Heart left ventricle (tissue), 16 donors: ENCODE data around the gene C1QTNF4. TPM values are rescaled to one million over a fixed set of nuclear protein-coding genes. Genes with fewer than 3 reads are reported as not detected.
"Not testable (repeated sequence)": the region's sequence is repeated elsewhere in the genome, so short reads cannot be mapped to it uniquely, and the experiment has no call there.

Experiments used
- ATAC-seq, 4 donors: fragments of 200-7000 bp; cut with Tn5 transposase; one replicate each; pipeline ENCODE4 v1.9.1; 2020 to 2022; ENCODE audit warnings: moderate library complexity in 4 of 4, mild to moderate bottlenecking in 3 of 4, moderate number of reproducible peaks in 1 of 4
- DNase-seq, 5 donors: peaks; one replicate each; pipeline ENCODE4 v3.0.0-alpha.2; 2020
- H3K27ac ChIP-seq, 12 donors: fragments of 200-600 bp; sonication (generic) in 4 of 12; one replicate each; pipeline versions ENCODE4 v1.5.0 to v1.8.0; 2016 to 2022; ENCODE audit warnings: mild to moderate bottlenecking in 2 of 12
- H3K27me3 ChIP-seq, 9 donors: fragments of 200-600 bp; sonication (generic) in 2 of 9; one replicate each; pipeline versions ENCODE4 v1.5.1 to v1.8.0; 2016 to 2022; ENCODE audit warnings: mild to moderate bottlenecking in 3 of 9
- H3K36me3 ChIP-seq, 9 donors: fragments of 200-600 bp; sonication (generic) in 2 of 9; one replicate each; pipeline versions ENCODE4 v1.5.0 to v1.8.0; 2018 to 2022; ENCODE audit warnings: mild to moderate bottlenecking in 2 of 9
- H3K4me1 ChIP-seq, 12 donors: fragments of 200-600 bp; sonication (generic) in 4 of 12; one replicate each; pipeline versions ENCODE4 v1.5.0 to v1.8.0; 2016 to 2022; ENCODE audit warnings: mild to moderate bottlenecking in 3 of 12
- H3K4me3 ChIP-seq, 12 donors: fragments of 200-600 bp; sonication (generic) in 4 of 12; one replicate each; pipeline versions ENCODE4 v1.5.0 to v1.8.0; 2017 to 2022; ENCODE audit warnings: mild to moderate bottlenecking in 9 of 12, moderate library complexity in 4 of 12
- H3K9me3 ChIP-seq, 12 donors: fragments of 200-600 bp; sonication (generic) in 4 of 12; one replicate each; pipeline versions ENCODE4 v1.5.0 to v1.8.0; 2016 to 2022; ENCODE audit warnings: mild to moderate bottlenecking in 1 of 12
- POLR2A ChIP-seq, 2 donors: fragments of 450-650 bp; IDR thresholded peaks; one replicate each; pipeline ENCODE4 v1.6.1; 2017; ENCODE audit warnings: antibody characterized with exemption in 2 of 2, mild to moderate bottlenecking in 2 of 2, moderate library complexity in 2 of 2
- WGBS, 4 donors: extraction: QIAGEN DNeasy Blood & Tissue Kit in 2 of 4; methylation state at CpG; one replicate each; pipeline versions ENCODE4 v1.1.5 to v1.1.7; 2013 to 2018; 5-methylcytosine and 5-hydroxymethylcytosine counted together
- intact Hi-C, 10 donors: fragments of 100-400 bp; cut with DNase I; formaldehyde crosslinking; loops; one replicate each; pipeline versions ENCODE4 v1.11.1 to v1.14.2; 2022
- long read RNA-seq, 3 donors: library from polyadenylated mRNA; unstranded; transcript quantifications; one replicate each; pipeline ENCODE4 v2.0.0, GENCODE V29; 2020 to 2021
- polyA plus RNA-seq, 2 donors: library from polyadenylated mRNA; stranded (reverse); fragments of 200-250 nt; gene quantifications; one replicate each; pipeline ENCODE4 v1.2.3, GENCODE V29; 2013
- total RNA-seq, 9 donors: library from RNA; depleted of rRNA in 2 of 9; stranded (reverse); fragments of >200 nt in 2 of 9; fragmentation: NEBNext Ultra II Directional in 3 of 9; extraction: Animal tissue kit (Norgen Biotek cat#: 25700) in 3 of 9; gene quantifications; one replicate each; pipeline versions ENCODE4 v1.1.0 to v1.2.4, GENCODE V29; 2016 to 2023
- TF ChIP-seq, protein P1 (sequence below), 12 donors: fragments of 200-600 bp; sonication (generic) in 4 of 12; IDR thresholded peaks; one replicate each; pipeline versions ENCODE4 v1.5.0 to v1.8.0; 2018 to 2022; ENCODE audit warnings: antibody characterized with exemption in 12 of 12, mild to moderate bottlenecking in 5 of 12
- donor health status: ischemic (EF 13 %, LVEDD 7.1; RV severe dilation, severe dysfunction).
- donor health status: healthy with polysubstance abuse.
- donor health status: DM: no; HTN: yes; CAD: no.
- donor health status: DM: no; HTN: no; CAD: no.
- donor health status: ischemic (EF 25% LVEDD 6.9; RV normal size, moderate dysfunction).
- donor health status: ischemic (EF 25% LVEDD 5.7; RV mildly dilated, moderate dysfunction).
- donor health status: healthy.
- donor health status: DM: yes; HTN: yes; CAD: no.
- donor health status: ischemic (EF 35%, LVEDD 5.7; RV mildly dilated, moderate dysfunction).
- donor health status: nonischemic (EF 11% LVEDD 7.7; RV severe dilation, severe dysfunction).
- donor health status: DM: yes; HTN: yes; CAD: no.
- donor health status: PGD.
- donor health status: ischemic (EF 29% LVEDD 5.4; RV normal size, mild dysfunction).
- donor health status: nonischemic (EF 23%, LVEDD 6.1; RV moderate dilation, normal function).

The C1QTNF4 gene
- 1 to 10 TPM in 2 of 9 donors, under 1 TPM in 6, not detected in 1; 0.23 to 1.5 (median 0.67) TPM for total RNA-seq
- polyA plus RNA-seq, result under 1 TPM; 0.64 to 0.91 TPM
- long read RNA-seq, donor 1, result 0 reads
- long read RNA-seq, donor 2, result 0 reads
- long read RNA-seq, donor 3, result 0 reads

DNA sequence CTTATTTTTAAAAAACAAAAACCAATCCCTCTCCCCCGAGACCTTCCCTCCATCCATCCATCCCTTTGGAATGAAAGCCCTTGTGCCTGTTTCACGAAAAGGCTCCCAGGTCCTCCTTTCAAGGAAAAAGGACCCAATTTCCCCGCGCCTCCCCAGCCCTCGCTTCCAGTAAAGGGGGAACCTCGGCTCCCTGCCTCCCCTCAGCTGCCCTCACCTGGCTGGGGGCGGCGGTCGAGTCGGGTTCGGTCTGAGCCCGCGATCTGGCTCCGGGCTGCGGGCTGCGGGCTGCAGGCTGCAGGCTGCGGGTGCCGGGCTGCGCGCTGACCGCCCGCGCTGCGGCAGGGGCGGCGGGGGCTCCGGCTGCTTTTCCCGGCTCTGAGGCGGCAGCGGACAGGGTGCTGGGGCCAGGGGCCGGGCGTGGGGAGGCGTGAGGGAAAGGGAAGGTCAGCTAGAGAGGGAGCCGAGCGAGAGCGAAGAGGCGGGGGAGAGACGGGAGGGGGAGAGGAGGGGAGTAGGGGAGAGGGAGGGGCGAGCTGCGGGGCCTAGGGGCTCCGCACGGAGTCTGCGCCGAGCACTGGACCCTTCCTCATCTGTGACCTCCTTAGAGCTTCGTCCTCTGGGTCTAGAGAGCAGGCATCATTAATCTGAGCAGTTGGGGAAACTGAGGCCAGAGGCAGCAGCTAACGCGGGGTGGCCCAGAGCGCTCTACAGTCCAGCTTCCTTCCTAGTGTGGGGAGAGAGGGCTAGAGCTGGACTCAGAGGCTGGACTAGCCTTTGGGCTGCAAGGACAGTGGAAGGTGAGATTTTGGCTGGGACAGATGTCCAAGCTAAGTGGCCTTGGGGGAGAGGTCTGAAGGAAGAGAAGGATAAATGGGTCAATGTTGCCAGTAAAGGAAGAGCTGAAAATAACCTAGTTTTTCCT lies at the start of gene C1QTNF4:
TSS of gene C1QTNF4 (minus strand) at position 478 of the 922 bp plus-strand sequence. CDS start 3,601 bp downstream, outside the sequence.
- H3K36me3 ChIP-seq, result no peaks in the 10 kb centered on the region
- ATAC-seq (no peak), DNase-seq (no peak)
- no peak for TF ChIP-seq POLR2A (IDR thresholded peaks at IDR 0.05)
- TF ChIP-seq, protein P1, sequence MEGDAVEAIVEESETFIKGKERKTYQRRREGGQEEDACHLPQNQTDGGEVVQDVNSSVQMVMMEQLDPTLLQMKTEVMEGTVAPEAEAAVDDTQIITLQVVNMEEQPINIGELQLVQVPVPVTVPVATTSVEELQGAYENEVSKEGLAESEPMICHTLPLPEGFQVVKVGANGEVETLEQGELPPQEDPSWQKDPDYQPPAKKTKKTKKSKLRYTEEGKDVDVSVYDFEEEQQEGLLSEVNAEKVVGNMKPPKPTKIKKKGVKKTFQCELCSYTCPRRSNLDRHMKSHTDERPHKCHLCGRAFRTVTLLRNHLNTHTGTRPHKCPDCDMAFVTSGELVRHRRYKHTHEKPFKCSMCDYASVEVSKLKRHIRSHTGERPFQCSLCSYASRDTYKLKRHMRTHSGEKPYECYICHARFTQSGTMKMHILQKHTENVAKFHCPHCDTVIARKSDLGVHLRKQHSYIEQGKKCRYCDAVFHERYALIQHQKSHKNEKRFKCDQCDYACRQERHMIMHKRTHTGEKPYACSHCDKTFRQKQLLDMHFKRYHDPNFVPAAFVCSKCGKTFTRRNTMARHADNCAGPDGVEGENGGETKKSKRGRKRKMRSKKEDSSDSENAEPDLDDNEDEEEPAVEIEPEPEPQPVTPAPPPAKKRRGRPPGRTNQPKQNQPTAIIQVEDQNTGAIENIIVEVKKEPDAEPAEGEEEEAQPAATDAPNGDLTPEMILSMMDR (IDR thresholded peaks at IDR 0.05), result no peak
- no peaks in the 10 kb centered on the region for H3K9me3 ChIP-seq
- WGBS, 4 donors, result 3 to 7% (median 5%) methylated on average over 26 to 48 of the region's 48 CpGs
- intact Hi-C loops, result no loop called here
- no peak within 1 kb of the TSS for H3K27ac ChIP-seq
- peak within 1 kb of the TSS in 7 of 12 donors; percentile 12 to 44 (median 35) for H3K4me3 ChIP-seq
- peaks cover 0 to 30% (median 6%) of the 10 kb centered on the region in 12 donors for H3K4me1 ChIP-seq
- peaks cover 0 to 46% (median 28%) of the 10 kb centered on the region in 9 donors for H3K27me3 ChIP-seq

DNA sequence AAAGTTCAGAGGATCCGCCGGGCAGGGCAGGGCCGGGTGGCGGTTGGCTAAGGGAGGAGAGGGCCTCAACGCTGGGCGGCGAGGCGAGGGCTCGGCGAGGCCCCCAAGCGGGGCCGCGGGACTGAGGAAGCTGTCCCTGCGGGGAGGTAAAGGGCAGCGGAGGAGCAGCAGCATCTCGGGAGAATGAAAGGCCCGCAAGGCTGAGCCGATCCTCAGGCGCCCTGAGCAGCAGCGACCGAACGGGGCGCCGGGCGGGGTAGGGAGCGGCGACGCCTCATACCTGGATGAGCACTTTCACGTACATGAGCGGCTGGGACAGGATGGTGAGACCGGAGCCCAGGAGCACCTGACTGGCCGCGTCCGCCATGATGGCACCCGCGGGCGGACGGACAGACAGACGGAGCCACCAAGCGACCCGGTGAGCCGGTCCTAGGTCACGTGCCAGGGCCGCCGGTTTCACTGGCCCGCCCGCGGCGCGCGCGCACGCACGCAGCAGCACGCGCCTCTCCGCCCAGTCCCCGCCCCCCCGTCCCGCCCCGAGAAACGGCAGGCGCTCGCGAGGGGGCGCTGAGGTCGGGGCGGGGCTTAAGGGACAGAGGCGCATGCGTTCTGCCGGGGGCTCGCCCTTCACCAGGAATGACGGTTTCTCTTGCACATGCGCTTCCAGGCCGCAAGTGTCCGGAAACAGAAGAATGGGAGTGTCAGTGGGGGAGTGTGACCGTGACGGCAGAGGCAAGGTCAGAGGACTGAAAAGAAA lies 48.1 kb upstream of the C1QTNF4 start, which contains the start of gene MTCH2:
TSS of gene MTCH2 (minus strand) at position 461 of the 757 bp plus-strand sequence. CDS start at position 367, 94 bp downstream.
- ATAC-seq (peak; percentile 97 to 98 (median 98)), DNase-seq (peak; percentile 96 to 97 (median 97))
- no peaks in the 10 kb centered on the region for H3K9me3 ChIP-seq
- peak in 1 of 2 donors; percentile 65 for TF ChIP-seq POLR2A (IDR thresholded peaks at IDR 0.05)
- TF ChIP-seq, protein P1 (IDR thresholded peaks at IDR 0.05), result peak; percentile 5 to 68 (median 44)
- intact Hi-C loops, result loop anchor here in 7 of 10 donors (5.0 to 10.0 kb wide), 7 partner anchors 70 to 213 kb away; partner anchors contain the start of genes FNBP4 (in 3 of the 7), AGBL2 (in 2 of the 7) and NUP160 (in 2 of the 7)
- H3K36me3 ChIP-seq, result peaks cover 0 to 26% (median 22%) of the 10 kb centered on the region in 9 donors
- WGBS, 4 donors, result 1% methylated on average over 33 to 78 of the region's 78 CpGs
- H3K27me3 ChIP-seq, result no peaks in the 10 kb centered on the region
- peak within 1 kb of the TSS; percentile 57 to 94 (median 80) for H3K4me3 ChIP-seq
- H3K27ac ChIP-seq, result peak within 1 kb of the TSS; percentile 49 to 97 (median 90)
- H3K4me1 ChIP-seq, result peaks cover 0 to 20% (median 14%) of the 10 kb centered on the region in 12 donors

DNA sequence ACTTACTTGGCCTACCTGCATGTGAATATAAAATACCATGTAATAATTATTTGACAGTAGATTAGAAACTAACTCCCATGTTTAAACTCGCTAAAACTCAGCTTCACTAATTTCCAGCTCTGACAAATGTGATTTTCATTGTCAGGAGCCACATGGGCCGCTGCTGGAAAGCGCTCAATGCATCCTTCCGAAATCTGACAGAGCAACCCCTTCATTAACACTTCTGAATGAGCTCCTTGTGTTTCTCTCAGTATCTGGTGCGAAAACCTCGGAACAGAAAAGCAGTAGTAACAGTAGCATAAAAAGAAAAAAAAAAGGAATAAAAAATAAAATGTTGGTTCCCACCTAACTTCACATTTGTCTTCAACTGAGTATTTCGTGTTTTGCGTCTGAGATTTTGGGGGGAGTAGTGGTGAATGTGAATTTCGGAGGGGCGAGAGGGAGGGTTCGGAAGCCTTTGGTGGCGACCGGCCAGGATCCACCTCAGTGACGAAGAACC lies 47.4 kb upstream of the C1QTNF4 start:
- ATAC-seq, result no peak
- no peak for DNase-seq
- WGBS, 4 donors, result 4 to 6% (median 6%) methylated on average over 13 to 14 of the region's 14 CpGs
- Histone ChIP-seq H3K9me3 (no peaks in the 10 kb centered on the region), H3K27me3 (no peaks in the 10 kb centered on the region), H3K4me3 (peak overlapping the region; percentile 57 to 94 (median 80)), H3K36me3 (peaks cover 0 to 32% (median 29%) of the 10 kb centered on the region in 9 donors), H3K27ac (peak overlapping the region in 11 of 12 donors; percentile 79 to 97 (median 90)), H3K4me1 (peaks cover 0 to 20% (median 14%) of the 10 kb centered on the region in 12 donors)
- TF ChIP-seq, protein P1 (IDR thresholded peaks at IDR 0.05), result no peak
- TF ChIP-seq POLR2A (IDR thresholded peaks at IDR 0.05), result no peak
- intact Hi-C loops, result loop anchor here in 7 of 10 donors (5.0 to 10.0 kb wide), 7 partner anchors 71 to 213 kb away; partner anchors contain the start of genes FNBP4 (in 3 of the 7), AGBL2 (in 2 of the 7) and NUP160 (in 2 of the 7)

DNA sequence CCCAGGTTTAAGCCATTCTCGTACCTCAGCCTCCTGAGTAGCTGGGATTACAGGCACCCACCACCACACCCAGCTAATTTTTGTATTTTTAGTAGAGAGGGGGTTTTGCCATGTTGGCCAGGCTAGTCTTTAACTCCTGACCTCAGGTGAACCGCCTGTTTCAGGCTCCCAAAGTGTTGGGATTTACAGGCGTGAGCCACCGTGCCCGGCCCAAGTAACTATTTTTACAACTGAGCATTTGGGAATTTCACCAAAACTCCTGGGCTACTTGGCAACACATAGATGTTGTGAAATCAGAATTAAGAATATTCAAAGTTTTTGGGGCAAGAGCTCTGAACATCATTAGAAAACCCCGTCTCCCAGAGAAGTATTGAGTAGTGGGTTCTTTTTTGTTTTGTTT lies 46.3 kb upstream of the C1QTNF4 start:
- Histone ChIP-seq H3K4me1 (peaks cover 0 to 20% (median 14%) of the 10 kb centered on the region in 12 donors), H3K36me3 (peaks cover 0 to 43% (median 38%) of the 10 kb centered on the region in 9 donors)
- not testable (repeated sequence) for ATAC-seq, DNase-seq, H3K9me3 ChIP-seq, H3K27me3 ChIP-seq, H3K4me3 ChIP-seq, H3K27ac ChIP-seq
- 64 to 82% (median 75%) methylated on average over 6 of the region's 6 CpGs for WGBS, 4 donors
- intact Hi-C loops, result loop anchor here in 7 of 10 donors (5.0 to 10.0 kb wide), 7 partner anchors 72 to 214 kb away; partner anchors contain the start of genes FNBP4 (in 3 of the 7), AGBL2 (in 2 of the 7) and NUP160 (in 2 of the 7)

DNA sequence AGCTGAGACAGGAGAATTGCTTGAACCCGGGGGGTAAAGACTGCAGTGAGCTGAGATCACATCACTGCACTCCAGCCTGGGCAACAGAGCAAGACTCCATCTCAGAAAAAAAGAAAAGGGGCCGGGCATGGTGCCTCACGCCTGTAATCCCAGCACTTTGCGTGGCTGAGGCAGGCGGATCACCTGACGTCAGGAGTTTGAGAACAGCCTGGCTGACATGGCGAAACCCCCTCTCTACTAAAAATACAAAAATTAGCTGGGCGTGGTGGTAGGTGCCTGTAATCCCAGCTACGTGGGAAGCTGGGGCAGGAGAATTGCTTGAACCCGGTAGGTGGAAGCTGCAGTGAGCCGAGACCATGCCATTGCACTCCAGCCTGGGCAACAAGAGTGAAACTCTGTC lies 42.1 kb upstream of the C1QTNF4 start:
- H3K27ac ChIP-seq, H3K4me3 ChIP-seq, intact Hi-C loops, ATAC-seq, H3K27me3 ChIP-seq, DNase-seq, H3K9me3 ChIP-seq: not testable (repeated sequence)
- WGBS, 4 donors, result 88 to 96% (median 94%) methylated on average over 11 of the region's 11 CpGs
- H3K36me3 ChIP-seq, result peaks cover 0 to 84% (median 78%) of the 10 kb centered on the region in 9 donors
- H3K4me1 ChIP-seq, result peaks cover 0 to 12% (median 8%) of the 10 kb centered on the region in 12 donors
